Tibial nerve (tissue), 4 donors: Measurements from ENCODE around the gene ADGRL3.

ENCODE experiments used
- CTCF ChIP-seq, 5 experiments: fragments of 200-600 bp in 3 of 5; fragments of 450-650 bp in 2 of 5; sonication (generic) in 3 of 5; IDR thresholded peaks; one replicate each; pipeline ENCODE4 v1.5.1; 2016 to 2019; ENCODE audit warnings: antibody characterized with exemption in 5 of 5, mild to moderate bottlenecking in 3 of 5, moderate library complexity in 2 of 5
- EP300 ChIP-seq, 2 donors: sonication (generic); formaldehyde crosslinking; IDR thresholded peaks; one replicate each; pipeline ENCODE4 v1.6.1; 2017; ENCODE audit warnings: antibody characterized with exemption in 2 of 2, mild to moderate bottlenecking in 1 of 2
- POLR2A ChIP-seq, 2 donors: fragments of 450-650 bp; IDR thresholded peaks; one replicate each; pipeline ENCODE4 v1.6.1; 2017; ENCODE audit warnings: antibody characterized with exemption in 2 of 2, mild to moderate bottlenecking in 2 of 2, moderate library complexity in 2 of 2

GRCh38 chr4:61812171-61812570, 612.0 kb downstream of the ADGRL3 start:
- no peak for TF ChIP-seq CTCF (IDR thresholded peaks at IDR 0.05)
- no peak for TF ChIP-seq POLR2A (IDR thresholded peaks at IDR 0.05)
- no peak for TF ChIP-seq EP300 (IDR thresholded peaks at IDR 0.05)
